ENCODE results near the gene MSANTD3. TPM values are rescaled to one million over a fixed set of nuclear protein-coding genes. Genes with fewer than 3 reads are reported as not detected.

MSANTD3 gene
- total RNA-seq, 1 experiment from 2014 or later, result 53.2 TPM

DNA sequence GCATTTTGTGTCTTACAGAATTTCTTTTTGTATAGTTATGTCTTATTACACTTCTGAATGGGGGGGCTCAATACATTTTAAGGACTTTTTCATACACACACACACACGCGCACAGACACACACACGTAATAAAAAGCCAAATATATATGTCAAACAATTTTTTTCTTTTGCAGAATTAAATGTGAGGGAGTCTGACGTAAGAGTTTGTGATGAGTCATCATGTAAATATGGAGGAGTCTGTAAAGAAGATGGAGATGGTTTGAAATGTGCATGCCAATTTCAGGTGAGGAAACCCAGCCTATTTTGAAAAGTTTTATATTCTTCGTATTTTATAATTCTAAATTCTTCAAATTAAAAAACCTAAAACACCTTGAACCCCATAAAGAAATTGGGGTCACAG lies 71.6 kb downstream of the MSANTD3 start:
- ChIA-PET CTCF (no interaction called here), POLR2A (ENCODE audit: unreplicated experiment) (no interaction called here)
- Histone ChIP-seq H3K4me1 (replicated peaks; ENCODE audit: insufficient read depth) (no peaks in the 10 kb centered on the region; the same call in 1 of the 2 replicates), H3K79me2 (ENCODE audit: low read depth) (no peaks in the 10 kb centered on the region), H3K27ac (no peak overlapping the region), H3K36me3 (ENCODE audit: low read depth) (no peaks in the 10 kb centered on the region), H3F3A (ENCODE audit: insufficient read depth, low read depth) (no peaks in the 10 kb centered on the region), H3K9me2 (ENCODE audit: insufficient read depth) (no peaks in the 10 kb centered on the region), H2AFZ (no peak overlapping the region), H3K27me3 (ENCODE audit: insufficient read depth, low read depth) (no peaks in the 10 kb centered on the region), H3K4me2 (no peak overlapping the region), H3K9me3 (ENCODE audit: insufficient read depth, low read depth) (no peaks in the 10 kb centered on the region), H3K4me3 (no peak overlapping the region), H4K20me1 (ENCODE audit: insufficient read depth) (no peaks in the 10 kb centered on the region)
- intact Hi-C loops (cut with micrococcal nuclease; ENCODE audit: unreplicated experiment), result no loop called here
- no TSS peak for BruUV-seq (replicated peaks)
- TF ChIP-seq, protein P1, sequence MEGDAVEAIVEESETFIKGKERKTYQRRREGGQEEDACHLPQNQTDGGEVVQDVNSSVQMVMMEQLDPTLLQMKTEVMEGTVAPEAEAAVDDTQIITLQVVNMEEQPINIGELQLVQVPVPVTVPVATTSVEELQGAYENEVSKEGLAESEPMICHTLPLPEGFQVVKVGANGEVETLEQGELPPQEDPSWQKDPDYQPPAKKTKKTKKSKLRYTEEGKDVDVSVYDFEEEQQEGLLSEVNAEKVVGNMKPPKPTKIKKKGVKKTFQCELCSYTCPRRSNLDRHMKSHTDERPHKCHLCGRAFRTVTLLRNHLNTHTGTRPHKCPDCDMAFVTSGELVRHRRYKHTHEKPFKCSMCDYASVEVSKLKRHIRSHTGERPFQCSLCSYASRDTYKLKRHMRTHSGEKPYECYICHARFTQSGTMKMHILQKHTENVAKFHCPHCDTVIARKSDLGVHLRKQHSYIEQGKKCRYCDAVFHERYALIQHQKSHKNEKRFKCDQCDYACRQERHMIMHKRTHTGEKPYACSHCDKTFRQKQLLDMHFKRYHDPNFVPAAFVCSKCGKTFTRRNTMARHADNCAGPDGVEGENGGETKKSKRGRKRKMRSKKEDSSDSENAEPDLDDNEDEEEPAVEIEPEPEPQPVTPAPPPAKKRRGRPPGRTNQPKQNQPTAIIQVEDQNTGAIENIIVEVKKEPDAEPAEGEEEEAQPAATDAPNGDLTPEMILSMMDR (conservative IDR thresholded peaks at IDR 0.05), result no peak
- TF ChIP-seq EZH2 (IDR thresholded peaks at IDR 0.05; ENCODE audit: low read depth), result no peak
- no peak for DNase-seq

DNA sequence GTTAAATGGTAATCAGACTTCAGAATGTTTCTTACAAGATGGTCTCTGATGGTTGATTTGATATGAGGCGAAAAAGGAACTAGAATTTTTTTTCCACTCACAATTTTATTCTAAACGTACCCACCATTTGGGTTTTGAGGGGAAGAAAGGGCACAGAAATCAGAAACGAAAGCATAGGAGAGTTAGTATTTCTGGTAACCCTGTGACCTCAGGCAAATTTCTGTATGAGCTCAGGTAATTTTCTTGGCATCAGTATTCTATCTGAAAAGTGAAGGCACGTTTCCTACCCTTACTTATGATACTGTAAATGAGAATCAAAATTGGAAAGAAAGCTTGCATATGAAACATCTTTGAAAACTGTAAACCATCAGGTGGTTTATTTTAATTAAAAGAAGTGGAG lies 72.5 kb downstream of the MSANTD3 start:
- no peaks in the 10 kb centered on the region for H3K79me2 ChIP-seq (ENCODE audit: low read depth)
- no peaks in the 10 kb centered on the region for H3F3A ChIP-seq (ENCODE audit: insufficient read depth, low read depth)
- BruUV-seq (replicated peaks), result no TSS peak
- no peaks in the 10 kb centered on the region for H3K27me3 ChIP-seq (ENCODE audit: insufficient read depth, low read depth)
- DNase-seq, result no peak
- ChIA-PET CTCF (no interaction called here), POLR2A (ENCODE audit: unreplicated experiment) (no interaction called here)
- no peak overlapping the region for H3K4me3 ChIP-seq
- intact Hi-C loops (cut with micrococcal nuclease; ENCODE audit: unreplicated experiment), result no loop called here
- H3K9me2 ChIP-seq (ENCODE audit: insufficient read depth), result no peaks in the 10 kb centered on the region
- no peaks in the 10 kb centered on the region for H3K36me3 ChIP-seq (ENCODE audit: low read depth)
- H3K4me1 ChIP-seq (replicated peaks; ENCODE audit: insufficient read depth), result no peaks in the 10 kb centered on the region; the same call in 1 of the 2 replicates
- no peaks in the 10 kb centered on the region for H4K20me1 ChIP-seq (ENCODE audit: insufficient read depth)
- TF ChIP-seq EZH2 (IDR thresholded peaks at IDR 0.05; ENCODE audit: low read depth), result no peak
- TF ChIP-seq, protein P1 (conservative IDR thresholded peaks at IDR 0.05), result no peak
- H3K4me2 ChIP-seq, result no peak overlapping the region
- no peaks in the 10 kb centered on the region for H3K9me3 ChIP-seq (ENCODE audit: insufficient read depth, low read depth)
- no peak overlapping the region for H2AFZ ChIP-seq
- H3K27ac ChIP-seq, result no peak overlapping the region

DNA sequence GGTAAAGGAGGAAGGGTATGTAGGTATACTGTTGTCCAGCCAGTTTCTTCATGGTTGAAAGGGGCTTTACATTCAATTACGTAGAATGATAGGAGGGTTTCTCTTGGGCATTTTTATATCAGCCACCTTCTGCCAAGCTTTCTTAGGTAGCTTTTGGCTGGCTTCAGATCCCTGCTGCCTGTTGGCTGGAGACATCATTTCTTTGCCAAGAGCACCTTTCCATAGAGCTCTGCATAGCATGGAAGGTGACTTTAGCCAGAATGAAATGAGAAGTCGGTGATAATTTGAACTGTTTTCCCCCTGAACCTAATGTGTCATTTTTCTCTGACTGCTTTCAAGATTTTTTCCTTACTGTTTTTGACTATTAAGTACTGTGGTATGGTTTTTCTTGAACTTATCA lies 72.9 kb downstream of the MSANTD3 start:
- H3K36me3 ChIP-seq (ENCODE audit: low read depth), result no peaks in the 10 kb centered on the region
- H3K27ac ChIP-seq, result no peak overlapping the region
- intact Hi-C loops (cut with micrococcal nuclease; ENCODE audit: unreplicated experiment), result loop anchor here (10.0 kb wide), 1 partner anchor 145 kb away; the partner anchor contains the start of gene TEX10
- TF ChIP-seq, protein P1 (conservative IDR thresholded peaks at IDR 0.05), result no peak
- TF ChIP-seq EZH2 (IDR thresholded peaks at IDR 0.05; ENCODE audit: low read depth), result no peak
- no peak overlapping the region for H3K4me3 ChIP-seq
- BruUV-seq (replicated peaks), result no TSS peak
- H4K20me1 ChIP-seq (ENCODE audit: insufficient read depth), result no peaks in the 10 kb centered on the region
- ChIA-PET CTCF (no interaction called here), POLR2A (ENCODE audit: unreplicated experiment) (no interaction called here)
- no peaks in the 10 kb centered on the region for H3K9me3 ChIP-seq (ENCODE audit: insufficient read depth, low read depth)
- DNase-seq, result no peak
- no peak overlapping the region for H2AFZ ChIP-seq
- H3K4me1 ChIP-seq (replicated peaks; ENCODE audit: insufficient read depth), result no peaks in the 10 kb centered on the region; the same call in 1 of the 2 replicates
- H3K27me3 ChIP-seq (ENCODE audit: insufficient read depth, low read depth), result no peaks in the 10 kb centered on the region
- H3F3A ChIP-seq (ENCODE audit: insufficient read depth, low read depth), result no peaks in the 10 kb centered on the region
- no peaks in the 10 kb centered on the region for H3K79me2 ChIP-seq (ENCODE audit: low read depth)
- H3K4me2 ChIP-seq, result no peak overlapping the region
- H3K9me2 ChIP-seq (ENCODE audit: insufficient read depth), result no peaks in the 10 kb centered on the region

Other genes starting within 250 kb of the MSANTD3 start
- 21.6 and 29.0 TPM in 2 replicates for gene TEX10, start 74.2 kb upstream of the MSANTD3 start, total RNA-seq (2021)
- 1.1 and 1.7 TPM in 2 replicates for gene TMEFF1, start 46.0 kb downstream of the MSANTD3 start, total RNA-seq (2021)
- 0.83 and 1.3 TPM in 2 replicates for gene CAVIN4, start 150.9 kb downstream of the MSANTD3 start, total RNA-seq (2021)

All from PC-9 (cell line).